ENCODE data around the gene RBM24.

- TF ChIP-seq CTCF (IDR thresholded peaks at IDR 0.05) (no peak), POLR2A (IDR thresholded peaks at IDR 0.05) (no peak), EP300 (IDR thresholded peaks at IDR 0.05) (no peak)
Observed at GRCh38 chr6:17283074-17283473, 1.9 kb downstream of the RBM24 start.

All from tibial nerve (tissue), 4 donors.